HCT116 (cell line): ENCODE data around the gene CFD. TPM values are rescaled to one million over a fixed set of nuclear protein-coding genes. Genes with fewer than 3 reads are reported as not detected.

Experiments
- ATAC-seq: fragments of 200-7000 bp; cut with Tn5 transposase; 2 replicates; pipeline ENCODE4 v1.9.1; 2020; ENCODE audit warnings: mild to moderate bottlenecking, moderate library complexity
- BruUV-seq: library from RNA; stranded (reverse); fragments of 400-500 nt; replicated peaks from 2 replicates; lab custom pipeline; 2021; lab: Mats Ljungman, UMichigan
- CTCF ChIA-PET: fragments of 300-600 bp; sonication (Branson Sonifier 250); formaldehyde crosslinking; loops from one replicate; lab custom pipeline; 2021; ENCODE audit warnings: antibody characterized with exemption; lab: Charles Lee
- POLR2A ChIA-PET: fragments of 300-600, 350-600 bp; sonication (Branson Sonifier 250); formaldehyde crosslinking; loops from one replicate; lab custom pipeline; 2021; ENCODE audit warnings: antibody characterized with exemption; lab: Charles Lee
- RAD21 ChIA-PET, 2 experiments: fragments of 300-600 bp; sonication (Branson Sonifier 250); formaldehyde crosslinking; loops; one replicate each; lab custom pipeline; 2023; ENCODE audit warnings: low total read pairs in 2 of 2; ENCODE audit not compliant: uncharacterized antibody in 2 of 2, unreplicated experiment in 2 of 2, low non-redundant PET in 1 of 2; lab: Charles Lee
- DNase-seq: peaks from one replicate; pipeline ENCODE4 v3.0.0-alpha.2; 2010; ENCODE audit warnings: low read depth, low spot score
- H2AFZ ChIP-seq: fragments of 200-600 bp; shearing (Covaris generic), sonication (generic); 2 replicates; pipeline ENCODE4 v1.6.1; 2017; ENCODE audit warnings: low read depth, mixed run types, mixed read lengths, antibody characterized with exemption, low read length; ENCODE audit not compliant: poor library complexity, severe bottlenecking
- H3K27ac ChIP-seq: 2 replicates; pipeline ENCODE4 v1.5.1; 2012; ENCODE audit warnings: low read depth, low read length
- H3K27me3 ChIP-seq: fragments of 200-600 bp; sonication (generic); 2 replicates; pipeline ENCODE4 v1.6.1; 2016; ENCODE audit warnings: mixed run types, low read length, mixed read lengths; ENCODE audit not compliant: insufficient read depth
- H3K36me3 ChIP-seq, 2 experiments: fragments of 200-500 bp in 1 of 2; fragments of 200-600 bp in 1 of 2; sonication (Bioruptor generic) in 1 of 2; sonication (generic) in 1 of 2; 2 replicates each; pipeline versions ENCODE4 v1.5.1 to v1.6.1; 2014 to 2016; ENCODE audit warnings: low read length in 2 of 2, inconsistent platforms in 1 of 2, mixed read lengths in 1 of 2, mixed run types in 1 of 2; ENCODE audit not compliant: insufficient read depth in 2 of 2, control insufficient read depth in 1 of 2
- H3K4me1 ChIP-seq, 2 experiments: fragments of 200-600 bp in 1 of 2; sonication (generic) in 1 of 2; 2 replicates each; pipeline versions ENCODE4 v1.5.1 to v1.6.1; 2012 to 2017; ENCODE audit warnings: low read length in 2 of 2, inconsistent platforms in 1 of 2, mild to moderate bottlenecking in 1 of 2, mixed read lengths in 1 of 2, mixed run types in 1 of 2, moderate library complexity in 1 of 2; ENCODE audit not compliant: insufficient read depth in 2 of 2, control insufficient read depth in 1 of 2
- H3K4me2 ChIP-seq: fragments of 200-600 bp; sonication (generic); 2 replicates; pipeline ENCODE4 v1.6.1; 2017; ENCODE audit warnings: mixed run types, low read length, mixed read lengths
- H3K4me3 ChIP-seq, 2 experiments: fragments of 200-600 bp in 1 of 2; sonication (generic) in 1 of 2; replicated peaks in 1 of 2; 2 replicates each; pipeline ENCODE4 v1.5.1; 2011 to 2016; ENCODE audit warnings: low read length in 2 of 2, control low read depth in 1 of 2, low read depth in 1 of 2, mild to moderate bottlenecking in 1 of 2, mixed read lengths in 1 of 2, mixed run types in 1 of 2
- H3K79me2 ChIP-seq: fragments of 200-600 bp; sonication (generic); 2 replicates; pipeline ENCODE4 v1.6.1; 2017; ENCODE audit warnings: mild to moderate bottlenecking, mixed run types, low read length, moderate library complexity, mixed read lengths; ENCODE audit not compliant: insufficient read depth
- H3K9ac ChIP-seq: fragments of 200-600 bp; sonication (generic); 2 replicates; pipeline ENCODE4 v1.6.1; 2016; ENCODE audit warnings: low read length, mixed read lengths
- H3K9me2 ChIP-seq: fragments of 200-600 bp; sonication (generic), shearing (Covaris generic); 2 replicates; pipeline ENCODE4 v1.6.1; 2017; ENCODE audit warnings: mixed run types, mild to moderate bottlenecking, moderate library complexity; ENCODE audit not compliant: insufficient read depth
- H3K9me3 ChIP-seq, 2 experiments: fragments of 200-500 bp in 1 of 2; fragments of 200-600 bp in 1 of 2; sonication (Bioruptor generic) in 1 of 2; sonication (generic) in 1 of 2; 2 replicates each; pipeline ENCODE4 v1.6.1; 2014 to 2017; ENCODE audit warnings: low read length in 2 of 2, mixed read lengths in 2 of 2, inconsistent platforms in 1 of 2, low read depth in 1 of 2, mild to moderate bottlenecking in 1 of 2, mixed run types in 1 of 2, moderate library complexity in 1 of 2; ENCODE audit not compliant: control insufficient read depth in 1 of 2, insufficient read depth in 1 of 2
- H4K20me1 ChIP-seq: fragments of 200-600 bp; sonication (generic), shearing (Covaris generic); 2 replicates; pipeline ENCODE4 v1.6.1; 2017; ENCODE audit warnings: mixed run types, mild to moderate bottlenecking, moderate library complexity; ENCODE audit not compliant: insufficient read depth
- CBX3 ChIP-seq: IDR thresholded peaks from 2 replicates; pipeline ENCODE4 v1.6.1; 2012; ENCODE audit warnings: low read depth
- CEBPB ChIP-seq: IDR thresholded peaks from 2 replicates; pipeline ENCODE4 v1.6.1; 2012; ENCODE audit warnings: low read depth
- EGR1 ChIP-seq: IDR thresholded peaks from 2 replicates; pipeline ENCODE4 v1.6.1; 2012; ENCODE audit warnings: low read depth
- ELF1 ChIP-seq: IDR thresholded peaks from 2 replicates; pipeline ENCODE4 v1.6.1; 2012; ENCODE audit warnings: low read depth, borderline replicate concordance
- EZH2phosphoT487 ChIP-seq: fragments of 200-600 bp; IDR thresholded peaks from 2 replicates; pipeline ENCODE4 v1.6.1; 2018; ENCODE audit warnings: antibody characterized with exemption, borderline replicate concordance
- FOSL1 ChIP-seq: IDR thresholded peaks from 2 replicates; pipeline ENCODE4 v1.6.1; 2012; ENCODE audit warnings: low read depth
- JUND ChIP-seq: IDR thresholded peaks from 2 replicates; pipeline ENCODE4 v1.6.1; 2012
- POLR2A ChIP-seq: IDR thresholded peaks from 2 replicates; pipeline ENCODE4 v1.7.0; 2011; ENCODE audit warnings: borderline replicate concordance; ENCODE audit not compliant: insufficient read depth, insufficient read length; ENCODE audit errors: extremely low read depth
- RAD21 ChIP-seq: IDR thresholded peaks from 2 replicates; pipeline ENCODE4 v1.6.1; 2012; ENCODE audit warnings: low read depth, mild to moderate bottlenecking
- SIN3A ChIP-seq: IDR thresholded peaks from 2 replicates; pipeline ENCODE4 v1.6.1; 2012; ENCODE audit warnings: low read depth
- SP1 ChIP-seq: IDR thresholded peaks from 2 replicates; pipeline ENCODE4 v1.6.1; 2012; ENCODE audit warnings: low read depth
- SRF ChIP-seq: IDR thresholded peaks from 2 replicates; pipeline ENCODE4 v1.6.1; 2012; ENCODE audit warnings: low read depth
- YY1 ChIP-seq: IDR thresholded peaks from 2 replicates; pipeline ENCODE4 v1.6.1; 2011; ENCODE audit warnings: low read length, low read depth, moderate library complexity, mild to moderate bottlenecking; ENCODE audit not compliant: insufficient replicate concordance; ENCODE audit errors: extremely low read depth
- ZFX ChIP-seq: fragments of 450-650 bp; IDR thresholded peaks from 2 replicates; pipeline ENCODE4 v1.6.1; 2017
- ZNF274 ChIP-seq: fragments of 200-500 bp; sonication (Bioruptor generic); IDR thresholded peaks from 2 replicates; pipeline ENCODE4 v1.6.1; 2014; ENCODE audit warnings: mild to moderate bottlenecking, low read depth, low read length, inconsistent platforms
- intact Hi-C: fragments of 100-400 bp; cut with micrococcal nuclease; formaldehyde crosslinking; loops from 2 replicates; pipeline ENCODE4 v1.10.0; 2022
- total RNA-seq: library from RNA; stranded (reverse); gene quantifications from one replicate; pipeline ENCODE4 v1.2.1, GENCODE V29; 2021; ENCODE audit not compliant: unreplicated experiment
- TF ChIP-seq, protein P1 (sequence below): IDR thresholded peaks from 2 replicates; pipeline ENCODE4 v1.6.1; 2012
- TF ChIP-seq, protein P2 (sequence below): IDR thresholded peaks from 2 replicates; pipeline ENCODE4 v1.6.1; 2012; ENCODE audit warnings: low read depth
- TF ChIP-seq, protein P3 (sequence below): IDR thresholded peaks from 2 replicates; pipeline ENCODE4 v1.6.1; 2012

Gene CFD
- total RNA-seq, 1 experiment from 2014 or later: 80.2 TPM

DNA sequence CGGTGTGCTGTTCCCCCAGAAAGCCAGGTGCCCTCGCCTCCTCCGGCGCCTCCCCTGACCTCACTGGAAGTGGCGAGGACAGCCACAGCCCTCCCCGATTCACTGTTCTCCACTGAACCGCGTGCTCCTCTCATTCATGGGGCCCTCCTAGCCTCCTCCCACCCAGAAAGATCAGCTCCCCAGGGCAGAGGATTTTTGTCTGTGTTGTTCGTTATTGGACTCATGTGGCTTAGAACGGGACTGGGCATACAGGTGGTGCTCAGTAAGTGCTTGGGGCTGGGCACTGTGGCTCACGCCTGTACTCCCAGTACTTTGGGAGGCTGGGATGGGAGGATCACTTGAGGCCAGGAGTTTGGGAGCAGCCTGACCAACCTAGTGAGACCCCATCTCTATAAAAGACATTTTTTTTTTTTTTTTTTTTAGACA lies 14.9 kb upstream of the CFD start:
- ATAC-seq (peak; percentile 8; the same call in 1 of the 2 replicates), DNase-seq (no peak)
- H2AFZ ChIP-seq: no peak overlapping the region
- peaks cover 12 to 19% of the 10 kb centered on the region in 2 experiments; a peak in 3 of 4 replicates for H3K4me1 ChIP-seq
- no peak overlapping the region for H3K27ac ChIP-seq
- no peaks in the 10 kb centered on the region for H4K20me1 ChIP-seq
- no TSS peak for BruUV-seq
- intact Hi-C loops: no loop called here
- H3K9ac ChIP-seq: no peak overlapping the region
- H3K36me3 ChIP-seq: no peaks in the 10 kb centered on the region
- H3K4me3 ChIP-seq: 0 out of 4 replicates have a peak overlapping the region, but pooled peaks of 1 of the 2 experiments have one; percentile 8
- ChIA-PET CTCF (no interaction called here), POLR2A (no interaction called here), RAD21 (no interaction called here)
- no peaks in the 10 kb centered on the region for H3K79me2 ChIP-seq
- TF ChIP-seq SRF: no peak
- TF ChIP-seq RAD21: no peak
- no peak for TF ChIP-seq YY1
- TF ChIP-seq FOSL1: no peak
- TF ChIP-seq SP1: no peak
- TF ChIP-seq CBX3: no peak
- TF ChIP-seq EGR1: no peak
- TF ChIP-seq SIN3A: no peak
- TF ChIP-seq CEBPB: no peak
- TF ChIP-seq, protein P1, sequence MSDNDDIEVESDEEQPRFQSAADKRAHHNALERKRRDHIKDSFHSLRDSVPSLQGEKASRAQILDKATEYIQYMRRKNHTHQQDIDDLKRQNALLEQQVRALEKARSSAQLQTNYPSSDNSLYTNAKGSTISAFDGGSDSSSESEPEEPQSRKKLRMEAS: no peak; the same call in 1 of the 2 replicates
- TF ChIP-seq POLR2A: no peak
- TF ChIP-seq ZNF274: no peak
- no peak for TF ChIP-seq ZFX
- no peak for TF ChIP-seq EZH2phosphoT487
- no peak for TF ChIP-seq ELF1
- TF ChIP-seq, protein P2, sequence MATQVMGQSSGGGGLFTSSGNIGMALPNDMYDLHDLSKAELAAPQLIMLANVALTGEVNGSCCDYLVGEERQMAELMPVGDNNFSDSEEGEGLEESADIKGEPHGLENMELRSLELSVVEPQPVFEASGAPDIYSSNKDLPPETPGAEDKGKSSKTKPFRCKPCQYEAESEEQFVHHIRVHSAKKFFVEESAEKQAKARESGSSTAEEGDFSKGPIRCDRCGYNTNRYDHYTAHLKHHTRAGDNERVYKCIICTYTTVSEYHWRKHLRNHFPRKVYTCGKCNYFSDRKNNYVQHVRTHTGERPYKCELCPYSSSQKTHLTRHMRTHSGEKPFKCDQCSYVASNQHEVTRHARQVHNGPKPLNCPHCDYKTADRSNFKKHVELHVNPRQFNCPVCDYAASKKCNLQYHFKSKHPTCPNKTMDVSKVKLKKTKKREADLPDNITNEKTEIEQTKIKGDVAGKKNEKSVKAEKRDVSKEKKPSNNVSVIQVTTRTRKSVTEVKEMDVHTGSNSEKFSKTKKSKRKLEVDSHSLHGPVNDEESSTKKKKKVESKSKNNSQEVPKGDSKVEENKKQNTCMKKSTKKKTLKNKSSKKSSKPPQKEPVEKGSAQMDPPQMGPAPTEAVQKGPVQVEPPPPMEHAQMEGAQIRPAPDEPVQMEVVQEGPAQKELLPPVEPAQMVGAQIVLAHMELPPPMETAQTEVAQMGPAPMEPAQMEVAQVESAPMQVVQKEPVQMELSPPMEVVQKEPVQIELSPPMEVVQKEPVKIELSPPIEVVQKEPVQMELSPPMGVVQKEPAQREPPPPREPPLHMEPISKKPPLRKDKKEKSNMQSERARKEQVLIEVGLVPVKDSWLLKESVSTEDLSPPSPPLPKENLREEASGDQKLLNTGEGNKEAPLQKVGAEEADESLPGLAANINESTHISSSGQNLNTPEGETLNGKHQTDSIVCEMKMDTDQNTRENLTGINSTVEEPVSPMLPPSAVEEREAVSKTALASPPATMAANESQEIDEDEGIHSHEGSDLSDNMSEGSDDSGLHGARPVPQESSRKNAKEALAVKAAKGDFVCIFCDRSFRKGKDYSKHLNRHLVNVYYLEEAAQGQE: no peak
- TF ChIP-seq, protein P3, sequence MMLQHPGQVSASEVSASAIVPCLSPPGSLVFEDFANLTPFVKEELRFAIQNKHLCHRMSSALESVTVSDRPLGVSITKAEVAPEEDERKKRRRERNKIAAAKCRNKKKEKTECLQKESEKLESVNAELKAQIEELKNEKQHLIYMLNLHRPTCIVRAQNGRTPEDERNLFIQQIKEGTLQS: no peak
- no peak for TF ChIP-seq JUND
- H3K9me2 ChIP-seq: no peaks in the 10 kb centered on the region
- no peaks in the 10 kb centered on the region for H3K9me3 ChIP-seq
- no peaks in the 10 kb centered on the region; the same call in 1 of the 2 replicates for H3K27me3 ChIP-seq
- peak overlapping the region; percentile 98 for H3K4me2 ChIP-seq
